HCT116 (cell line): ENCODE measurements around the gene CPA4.

ENCODE experiments used
- EGR1 ChIP-seq: IDR thresholded peaks from 2 replicates; pipeline ENCODE4 v1.6.1; 2012; ENCODE audit warnings: low read depth
- EZH2 ChIP-seq: fragments of 200-600 bp; sonication (generic); IDR thresholded peaks from 2 replicates; pipeline ENCODE4 v1.6.1; 2017; ENCODE audit warnings: antibody characterized with exemption, mixed run types
- EZH2phosphoT487 ChIP-seq: fragments of 200-600 bp; IDR thresholded peaks from 2 replicates; pipeline ENCODE4 v1.6.1; 2018; ENCODE audit warnings: antibody characterized with exemption, borderline replicate concordance
- POLR2A ChIP-seq: IDR thresholded peaks from 2 replicates; pipeline ENCODE4 v1.7.0; 2011; ENCODE audit warnings: borderline replicate concordance; ENCODE audit not compliant: insufficient read depth, insufficient read length; ENCODE audit errors: extremely low read depth
- POLR2AphosphoS5 ChIP-seq: IDR thresholded peaks from 2 replicates; pipeline ENCODE4 v1.6.1; 2011; ENCODE audit warnings: mild to moderate bottlenecking, low read depth, low read length, moderate library complexity
- SIN3A ChIP-seq: IDR thresholded peaks from 2 replicates; pipeline ENCODE4 v1.6.1; 2012; ENCODE audit warnings: low read depth
- TCF7L2 ChIP-seq: IDR thresholded peaks from 2 replicates; pipeline ENCODE4 v1.7.0; 2011; ENCODE audit warnings: borderline replicate concordance, inconsistent platforms; ENCODE audit not compliant: insufficient read depth, insufficient read length; ENCODE audit errors: extremely low read depth
- YY1 ChIP-seq: IDR thresholded peaks from 2 replicates; pipeline ENCODE4 v1.6.1; 2011; ENCODE audit warnings: low read length, low read depth, moderate library complexity, mild to moderate bottlenecking; ENCODE audit not compliant: insufficient replicate concordance; ENCODE audit errors: extremely low read depth
- TF ChIP-seq, protein P1 (sequence below), 3 experiments: fragments of 200-600 bp in 1 of 3; sonication (generic) in 1 of 3; IDR thresholded peaks in 2 of 3; conservative IDR thresholded peaks in 1 of 3; 2 replicates each; pipeline ENCODE4 v1.5.1; 2012 to 2017; ENCODE audit warnings: low read depth in 2 of 3, low read length in 2 of 3, antibody characterized with exemption in 1 of 3, borderline replicate concordance in 1 of 3, control low read depth in 1 of 3, mild to moderate bottlenecking in 1 of 3, mixed read lengths in 1 of 3, mixed run types in 1 of 3, moderate library complexity in 1 of 3; ENCODE audit not compliant: insufficient read depth in 1 of 3
- TF ChIP-seq, protein P2 (sequence below): IDR thresholded peaks from 2 replicates; pipeline ENCODE4 v1.6.1; 2012
- TF ChIP-seq, protein P3 (sequence below): IDR thresholded peaks from 2 replicates; pipeline ENCODE4 v1.6.1; 2012; ENCODE audit warnings: low read depth

DNA sequence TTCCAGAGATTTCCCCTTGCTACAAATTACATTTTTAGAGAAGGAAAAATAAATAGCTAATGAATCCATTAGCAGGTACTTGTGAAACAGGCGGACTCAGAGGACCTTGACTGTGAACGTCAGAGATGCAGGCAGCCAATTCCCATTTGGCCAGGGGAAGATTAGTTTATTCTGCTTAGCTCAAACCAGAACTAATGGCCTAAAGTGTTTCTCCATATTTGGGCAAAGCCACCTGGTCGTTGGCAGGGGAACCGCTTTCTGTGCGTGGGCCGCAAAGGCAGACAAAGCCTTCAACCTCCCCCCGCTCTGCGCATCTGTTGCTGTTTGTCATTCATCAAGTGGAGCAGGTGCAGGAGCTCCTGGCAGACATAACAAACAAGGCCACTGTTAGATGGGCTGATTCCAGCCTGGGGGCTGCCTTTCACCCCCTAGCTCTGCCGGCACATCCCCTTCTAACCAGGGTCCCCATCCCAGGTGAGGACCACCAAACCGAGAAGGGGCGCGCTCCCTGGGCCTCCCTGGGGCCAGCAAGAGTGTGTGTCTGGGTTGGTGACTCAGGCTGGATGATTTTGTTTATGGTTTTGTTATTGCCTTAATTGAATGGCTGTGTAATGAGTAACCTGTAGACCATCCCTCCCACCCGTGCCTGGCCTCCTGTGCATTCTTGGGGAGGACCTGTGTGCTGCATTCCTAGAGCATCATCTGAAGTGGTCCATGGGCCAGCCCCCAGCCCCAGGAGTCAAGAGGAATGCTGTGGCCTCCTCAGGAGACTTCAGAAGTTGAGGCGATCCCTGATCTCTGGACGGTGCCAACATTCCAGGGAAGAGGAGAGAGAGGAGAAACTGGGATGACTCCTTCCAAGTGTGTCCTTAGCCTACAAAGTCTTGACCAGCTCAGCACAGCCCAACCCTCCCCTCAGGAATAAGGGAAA, 72.8 kb downstream of the CPA4 start:
- TF ChIP-seq, protein P1, sequence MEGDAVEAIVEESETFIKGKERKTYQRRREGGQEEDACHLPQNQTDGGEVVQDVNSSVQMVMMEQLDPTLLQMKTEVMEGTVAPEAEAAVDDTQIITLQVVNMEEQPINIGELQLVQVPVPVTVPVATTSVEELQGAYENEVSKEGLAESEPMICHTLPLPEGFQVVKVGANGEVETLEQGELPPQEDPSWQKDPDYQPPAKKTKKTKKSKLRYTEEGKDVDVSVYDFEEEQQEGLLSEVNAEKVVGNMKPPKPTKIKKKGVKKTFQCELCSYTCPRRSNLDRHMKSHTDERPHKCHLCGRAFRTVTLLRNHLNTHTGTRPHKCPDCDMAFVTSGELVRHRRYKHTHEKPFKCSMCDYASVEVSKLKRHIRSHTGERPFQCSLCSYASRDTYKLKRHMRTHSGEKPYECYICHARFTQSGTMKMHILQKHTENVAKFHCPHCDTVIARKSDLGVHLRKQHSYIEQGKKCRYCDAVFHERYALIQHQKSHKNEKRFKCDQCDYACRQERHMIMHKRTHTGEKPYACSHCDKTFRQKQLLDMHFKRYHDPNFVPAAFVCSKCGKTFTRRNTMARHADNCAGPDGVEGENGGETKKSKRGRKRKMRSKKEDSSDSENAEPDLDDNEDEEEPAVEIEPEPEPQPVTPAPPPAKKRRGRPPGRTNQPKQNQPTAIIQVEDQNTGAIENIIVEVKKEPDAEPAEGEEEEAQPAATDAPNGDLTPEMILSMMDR (IDR thresholded peaks at IDR 0.05 in 2 of 3, conservative IDR thresholded peaks at IDR 0.05 in 1 of 3; ENCODE audit: borderline replicate concordance in 1 of 3, insufficient read depth in 1 of 3, low read depth in 2 of 3, low read length in 2 of 3): no peak
- TF ChIP-seq, protein P2, sequence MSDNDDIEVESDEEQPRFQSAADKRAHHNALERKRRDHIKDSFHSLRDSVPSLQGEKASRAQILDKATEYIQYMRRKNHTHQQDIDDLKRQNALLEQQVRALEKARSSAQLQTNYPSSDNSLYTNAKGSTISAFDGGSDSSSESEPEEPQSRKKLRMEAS: no peak
- TF ChIP-seq EZH2: no peak
- no peak for TF ChIP-seq POLR2AphosphoS5
- TF ChIP-seq POLR2A: no peak
- no peak for TF ChIP-seq SIN3A
- TF ChIP-seq YY1: no peak
- TF ChIP-seq, protein P3, sequence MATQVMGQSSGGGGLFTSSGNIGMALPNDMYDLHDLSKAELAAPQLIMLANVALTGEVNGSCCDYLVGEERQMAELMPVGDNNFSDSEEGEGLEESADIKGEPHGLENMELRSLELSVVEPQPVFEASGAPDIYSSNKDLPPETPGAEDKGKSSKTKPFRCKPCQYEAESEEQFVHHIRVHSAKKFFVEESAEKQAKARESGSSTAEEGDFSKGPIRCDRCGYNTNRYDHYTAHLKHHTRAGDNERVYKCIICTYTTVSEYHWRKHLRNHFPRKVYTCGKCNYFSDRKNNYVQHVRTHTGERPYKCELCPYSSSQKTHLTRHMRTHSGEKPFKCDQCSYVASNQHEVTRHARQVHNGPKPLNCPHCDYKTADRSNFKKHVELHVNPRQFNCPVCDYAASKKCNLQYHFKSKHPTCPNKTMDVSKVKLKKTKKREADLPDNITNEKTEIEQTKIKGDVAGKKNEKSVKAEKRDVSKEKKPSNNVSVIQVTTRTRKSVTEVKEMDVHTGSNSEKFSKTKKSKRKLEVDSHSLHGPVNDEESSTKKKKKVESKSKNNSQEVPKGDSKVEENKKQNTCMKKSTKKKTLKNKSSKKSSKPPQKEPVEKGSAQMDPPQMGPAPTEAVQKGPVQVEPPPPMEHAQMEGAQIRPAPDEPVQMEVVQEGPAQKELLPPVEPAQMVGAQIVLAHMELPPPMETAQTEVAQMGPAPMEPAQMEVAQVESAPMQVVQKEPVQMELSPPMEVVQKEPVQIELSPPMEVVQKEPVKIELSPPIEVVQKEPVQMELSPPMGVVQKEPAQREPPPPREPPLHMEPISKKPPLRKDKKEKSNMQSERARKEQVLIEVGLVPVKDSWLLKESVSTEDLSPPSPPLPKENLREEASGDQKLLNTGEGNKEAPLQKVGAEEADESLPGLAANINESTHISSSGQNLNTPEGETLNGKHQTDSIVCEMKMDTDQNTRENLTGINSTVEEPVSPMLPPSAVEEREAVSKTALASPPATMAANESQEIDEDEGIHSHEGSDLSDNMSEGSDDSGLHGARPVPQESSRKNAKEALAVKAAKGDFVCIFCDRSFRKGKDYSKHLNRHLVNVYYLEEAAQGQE: no peak
- TF ChIP-seq EGR1: no peak
- TF ChIP-seq EZH2phosphoT487: no peak
- TF ChIP-seq TCF7L2: no peak
